C4-2B (cell line): ENCODE measurements around the gene ST8SIA1.

Source experiments
- CTCF ChIP-seq: fragments of 450-650 bp; conservative IDR thresholded peaks from 2 replicates; pipeline ENCODE4 v1.5.1; 2017; ENCODE audit warnings: mild to moderate bottlenecking
- ZFX ChIP-seq: fragments of 450-650 bp; IDR thresholded peaks from 2 replicates; pipeline ENCODE4 v1.6.1; 2017

- TF ChIP-seq CTCF (no peak), ZFX (no peak)
Observed at GRCh38 chr12:22255097-22255496, 79.4 kb downstream of the ST8SIA1 start.
